Stimulated activated CD8-positive, alpha-beta memory T cell treated with anti-CD3 and anti-CD28 coated beads, Interleukin-2, amount 100 ng/mL, for 1 hour (primary cell): ENCODE measurements around the gene TMEM253.

Source experiments
- DNase-seq, 2 donors: peaks; one replicate each; pipeline ENCODE4 v3.0.0-alpha.2; 2020; ENCODE audit warnings: low read depth in 2 of 2

The TMEM253 gene

GRCh38 chr14:21071225-21072030 lies 29.4 kb upstream of the TMEM253 start:
- no peak for DNase-seq

- no peak for DNase-seq
These were observed 28.8 kb upstream of the TMEM253 start for GRCh38 chr14:21072031-21072473.

DNA sequence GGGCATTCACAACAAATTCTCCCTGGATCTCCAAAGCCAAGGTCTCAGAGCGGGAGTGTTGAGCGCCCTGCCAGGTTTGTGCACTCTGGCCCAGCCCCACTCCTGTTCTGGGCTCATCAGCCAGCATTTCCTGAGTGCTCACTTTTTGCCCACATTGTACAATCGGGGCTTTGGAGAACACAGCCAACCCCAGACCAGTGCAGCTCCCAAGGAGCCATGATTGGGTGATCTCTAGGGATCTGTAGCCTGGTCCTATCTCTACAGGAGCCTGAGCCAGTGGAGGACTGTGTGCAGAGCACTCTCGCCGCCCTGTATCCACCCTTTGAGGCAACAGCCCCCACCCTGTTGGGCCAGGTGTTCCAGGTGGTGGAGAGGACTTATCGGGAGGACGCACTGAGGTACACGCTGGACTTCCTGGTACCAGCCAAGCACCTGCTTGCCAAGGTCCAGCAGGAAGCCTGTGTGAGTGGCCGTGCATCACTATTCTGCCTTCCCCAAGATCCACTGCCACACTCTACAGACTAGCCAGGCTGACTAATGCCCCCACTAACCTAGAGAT lies 28.0 kb upstream of the TMEM253 start:
- no peak for DNase-seq

GRCh38 chr14:21073921-21074320 lies 26.9 kb upstream of the TMEM253 start:
- no peak for DNase-seq

DNA sequence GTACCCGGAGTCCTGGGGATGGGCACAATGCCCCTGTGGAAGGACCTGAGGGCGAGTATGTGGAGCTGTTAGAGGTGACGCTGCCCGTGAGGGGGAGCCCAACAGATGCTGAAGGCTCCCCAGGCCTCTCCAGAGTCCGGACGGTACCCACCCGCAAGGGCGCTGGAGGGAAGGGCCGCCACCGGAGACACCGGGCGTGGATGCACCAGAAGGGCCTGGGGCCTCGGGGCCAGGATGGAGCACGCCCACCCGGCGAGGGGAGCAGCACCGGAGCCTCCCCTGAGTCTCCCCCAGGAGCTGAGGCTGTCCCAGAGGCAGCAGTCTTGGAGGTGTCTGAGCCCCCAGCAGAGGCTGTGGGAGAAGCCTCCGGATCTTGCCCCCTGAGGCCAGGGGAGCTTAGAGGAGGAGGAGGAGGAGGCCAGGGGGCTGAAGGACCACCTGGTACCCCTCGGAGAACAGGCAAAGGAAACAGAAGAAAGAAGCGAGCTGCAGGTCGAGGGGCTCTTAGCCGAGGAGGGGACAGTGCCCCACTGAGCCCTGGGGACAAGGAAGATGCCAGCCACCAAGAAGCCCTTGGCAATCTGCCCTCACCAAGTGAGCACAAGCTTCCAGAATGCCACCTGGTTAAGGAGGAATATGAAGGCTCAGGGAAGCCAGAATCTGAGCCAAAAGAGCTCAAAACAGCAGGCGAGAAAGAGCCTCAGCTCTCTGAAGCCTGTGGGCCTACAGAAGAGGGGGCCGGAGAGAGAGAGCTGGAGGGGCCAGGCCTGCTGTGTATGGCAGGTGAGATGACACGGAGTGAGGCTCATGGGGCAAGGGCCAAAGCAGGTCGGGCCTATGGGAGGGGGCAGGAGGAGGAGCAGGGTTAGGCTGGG lies 26.2 kb upstream of the TMEM253 start:
- DNase-seq: no peak

DNA sequence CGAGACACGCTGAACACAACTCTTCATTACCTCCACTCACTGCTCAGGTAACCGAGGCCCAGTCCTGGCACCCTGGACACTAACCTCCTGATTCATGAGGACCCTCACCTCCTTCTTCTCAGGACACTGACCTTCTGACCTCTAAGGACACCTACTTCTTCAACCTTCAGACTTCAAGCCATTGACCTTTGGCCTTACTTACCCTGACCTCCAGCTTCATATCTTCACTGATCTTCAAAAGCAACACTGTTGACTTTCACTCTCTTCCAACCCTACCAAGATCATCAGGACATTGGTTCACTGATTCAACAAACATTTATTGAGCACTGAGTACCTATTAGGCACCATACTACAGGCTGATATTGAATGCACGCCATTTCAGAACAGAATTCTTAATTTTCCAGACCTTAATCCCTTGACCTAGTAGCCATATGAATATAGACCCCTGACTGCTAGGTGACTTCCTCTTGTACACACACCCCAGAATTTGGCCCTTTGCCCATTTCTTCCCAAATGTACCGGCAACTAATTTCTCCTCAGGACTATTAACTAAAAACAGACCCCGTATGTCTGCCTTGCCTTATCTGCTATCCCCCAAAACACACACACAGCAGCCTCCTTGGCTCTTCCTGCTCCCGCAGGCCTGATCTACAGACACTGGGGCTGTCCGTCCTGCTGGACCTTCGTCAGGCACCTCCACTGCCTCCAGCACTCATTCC lies 25.0 kb upstream of the TMEM253 start:
- DNase-seq: no peak

DNA sequence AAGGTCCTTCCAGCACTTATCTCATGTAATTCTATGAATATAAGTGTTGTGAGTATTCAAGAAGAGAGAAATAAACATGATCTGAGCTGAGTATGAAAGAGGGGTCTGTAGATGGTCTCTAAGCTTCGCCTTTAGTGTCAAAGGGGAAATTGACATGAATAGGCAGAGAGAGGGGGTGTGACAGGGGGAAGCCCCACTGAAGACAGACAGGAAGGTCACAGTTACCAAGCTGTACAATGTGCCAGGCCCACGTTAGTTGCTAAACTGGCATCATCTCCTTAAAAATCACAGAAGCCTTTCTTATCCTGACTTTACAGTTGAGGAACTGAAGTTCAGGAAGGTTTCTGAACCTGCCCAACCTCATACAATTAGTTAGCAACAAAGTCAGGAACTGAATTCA lies 23.2 kb upstream of the TMEM253 start:
- DNase-seq: no peak

DNA sequence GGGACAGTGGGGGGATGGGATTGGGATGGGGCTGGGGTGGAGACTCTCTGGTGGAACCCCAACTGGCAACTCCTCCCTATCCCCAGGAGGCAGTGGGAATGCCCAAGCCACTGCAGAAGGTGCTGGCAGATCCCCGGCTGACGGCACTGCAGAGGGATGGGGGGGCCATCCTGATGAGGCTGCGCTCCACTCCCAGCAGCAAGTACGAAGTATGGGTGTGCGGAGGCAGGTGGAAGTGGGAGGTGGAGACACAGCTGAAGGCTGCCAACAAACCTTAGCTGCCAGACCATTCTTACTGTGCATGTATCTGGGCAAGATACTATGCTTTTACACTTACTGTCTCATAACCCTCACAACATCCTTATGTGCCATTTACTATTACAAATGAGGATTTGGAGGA lies 22.6 kb upstream of the TMEM253 start:
- DNase-seq: no peak

DNA sequence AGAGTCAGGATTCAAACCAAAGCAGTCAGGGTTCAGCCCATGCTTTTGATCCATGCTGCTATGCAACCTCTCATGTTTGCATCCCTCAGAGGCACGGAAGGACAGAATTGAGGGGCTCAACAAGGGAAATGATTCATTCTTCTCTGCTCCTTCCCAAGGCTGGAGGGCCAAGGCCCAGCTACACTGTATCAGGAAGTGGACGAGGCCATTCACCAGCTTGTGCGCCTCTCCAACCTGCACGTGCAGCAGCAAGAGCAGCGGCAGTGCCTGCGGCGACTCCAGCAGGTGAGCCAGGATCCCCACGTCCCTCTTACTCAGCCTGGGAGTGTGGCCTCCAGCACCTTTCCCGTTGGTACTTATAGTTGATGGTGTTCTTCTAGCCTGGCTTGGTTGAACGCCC lies 22.1 kb upstream of the TMEM253 start:
- DNase-seq: no peak

DNA sequence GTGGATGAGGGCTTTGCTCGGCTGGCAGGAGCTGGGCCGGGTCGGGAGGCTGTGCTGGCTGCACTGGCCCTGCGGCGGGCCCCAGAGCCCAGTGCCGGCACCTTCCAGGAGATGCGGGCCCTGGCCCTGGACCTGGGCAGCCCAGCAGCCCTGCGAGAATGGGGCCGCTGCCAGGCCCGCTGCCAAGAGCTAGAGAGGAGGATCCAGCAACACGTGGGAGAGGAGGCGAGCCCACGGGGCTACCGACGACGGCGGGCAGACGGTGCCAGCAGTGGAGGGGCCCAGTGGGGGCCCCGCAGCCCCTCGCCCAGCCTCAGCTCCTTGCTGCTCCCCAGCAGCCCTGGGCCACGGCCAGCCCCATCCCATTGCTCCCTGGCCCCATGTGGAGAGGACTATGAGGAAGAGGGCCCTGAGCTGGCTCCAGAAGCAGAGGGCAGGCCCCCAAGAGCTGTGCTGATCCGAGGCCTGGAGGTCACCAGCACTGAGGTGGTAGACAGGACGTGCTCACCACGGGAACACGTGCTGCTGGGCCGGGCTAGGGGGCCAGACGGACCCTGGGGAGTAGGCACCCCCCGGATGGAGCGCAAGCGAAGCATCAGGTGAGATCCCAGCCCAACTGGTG lies 19.2 kb upstream of the TMEM253 start:
- no peak for DNase-seq

DNA sequence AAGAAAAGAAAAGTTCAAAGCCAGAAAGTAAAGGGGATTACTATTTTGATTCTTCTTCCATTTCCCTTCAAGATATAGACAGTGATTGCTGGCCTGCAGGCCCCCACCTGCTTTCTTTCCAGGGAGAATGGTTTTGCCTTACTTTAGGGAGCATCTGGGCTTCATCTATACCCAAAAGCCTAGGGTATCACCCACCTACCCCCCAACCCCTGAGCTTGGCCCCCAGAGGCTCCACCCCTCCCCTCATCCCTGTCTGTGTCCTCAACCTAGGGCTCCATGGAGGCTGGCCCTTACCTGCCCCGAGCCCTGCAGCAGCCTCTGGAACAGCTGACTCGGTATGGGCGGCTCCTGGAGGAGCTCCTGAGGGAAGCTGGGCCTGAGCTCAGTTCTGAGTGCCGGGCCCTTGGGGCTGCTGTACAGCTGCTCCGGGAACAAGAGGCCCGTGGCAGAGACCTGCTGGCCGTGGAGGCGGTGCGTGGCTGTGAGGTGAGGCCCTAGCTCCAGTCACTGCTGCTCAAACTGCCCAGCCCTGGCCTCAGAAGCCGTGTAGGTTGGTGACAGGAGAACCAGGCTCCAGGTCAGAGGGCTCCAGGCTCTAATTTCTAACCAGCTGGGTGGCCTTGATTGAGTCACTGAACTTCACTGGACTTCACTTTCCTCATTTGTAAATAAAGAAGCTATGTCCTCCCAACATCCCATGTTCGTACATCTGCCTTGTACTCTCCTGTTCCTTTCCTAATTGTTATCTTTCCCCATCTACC lies 17.1 kb upstream of the TMEM253 start:
- DNase-seq: no peak

GRCh38 chr14:21084396-21084795 lies 16.5 kb upstream of the TMEM253 start:
- DNase-seq: no peak

- DNase-seq: no peak
These were observed 15.6 kb upstream of the TMEM253 start for GRCh38 chr14:21084998-21085853.

DNA sequence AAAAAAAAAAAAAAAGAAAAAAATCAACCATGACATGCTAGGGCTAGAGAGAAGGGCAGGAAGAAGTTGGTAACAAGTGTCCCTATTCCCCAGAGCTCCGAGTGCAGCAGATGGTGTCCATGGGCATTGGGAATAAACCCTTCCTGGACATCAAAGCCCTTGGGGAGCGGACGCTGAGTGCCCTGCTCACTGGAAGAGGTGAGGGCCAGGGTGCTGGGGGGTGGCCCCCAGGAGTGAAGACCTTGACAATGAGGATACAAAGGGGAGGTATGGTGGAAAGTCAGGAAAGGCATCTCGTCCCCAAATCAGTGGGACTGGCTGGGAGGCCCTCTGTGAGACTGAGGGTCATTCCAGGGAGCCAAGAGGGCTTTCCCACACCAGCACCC lies 14.0 kb upstream of the TMEM253 start:
- DNase-seq: no peak

DNA sequence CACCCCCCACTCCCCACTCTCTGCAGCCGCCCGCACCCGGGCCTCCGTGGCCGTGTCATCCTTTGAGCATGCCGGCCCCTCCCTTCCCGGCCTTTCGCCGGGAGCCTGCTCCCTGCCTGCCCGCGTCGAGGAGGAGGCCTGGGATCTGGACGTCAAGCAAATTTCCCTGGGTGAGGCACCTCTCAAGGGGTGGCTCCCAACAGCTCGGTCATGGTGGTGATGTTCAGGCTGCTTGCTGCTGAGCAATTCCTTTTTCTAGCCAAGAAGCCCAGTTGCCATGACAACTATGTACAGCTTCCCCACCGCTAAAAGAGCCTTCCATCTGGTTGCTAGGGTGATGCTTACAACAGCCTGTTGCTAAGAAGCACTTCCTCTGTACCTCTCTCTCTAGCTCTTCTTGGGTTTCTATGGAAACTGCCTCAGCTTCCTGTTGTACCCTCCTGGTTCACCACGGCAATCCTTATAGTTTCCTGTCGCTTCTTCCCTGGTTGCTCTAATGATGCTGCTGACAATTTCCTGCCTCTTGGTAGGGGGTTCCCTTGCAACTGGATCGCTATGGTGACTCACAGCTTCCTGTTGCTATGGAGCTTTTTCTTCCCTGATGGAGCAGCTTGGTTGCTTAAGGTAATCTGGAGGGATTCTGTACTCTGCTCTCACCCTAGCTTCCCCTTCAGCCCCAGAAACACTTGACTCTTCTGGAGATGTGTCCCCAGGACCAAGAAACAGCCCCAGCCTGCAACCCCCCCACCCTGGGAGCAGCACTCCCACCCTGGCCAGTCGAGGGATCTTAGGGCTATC lies 13.4 kb upstream of the TMEM253 start:
- DNase-seq: peak; percentile 34 to 38

DNA sequence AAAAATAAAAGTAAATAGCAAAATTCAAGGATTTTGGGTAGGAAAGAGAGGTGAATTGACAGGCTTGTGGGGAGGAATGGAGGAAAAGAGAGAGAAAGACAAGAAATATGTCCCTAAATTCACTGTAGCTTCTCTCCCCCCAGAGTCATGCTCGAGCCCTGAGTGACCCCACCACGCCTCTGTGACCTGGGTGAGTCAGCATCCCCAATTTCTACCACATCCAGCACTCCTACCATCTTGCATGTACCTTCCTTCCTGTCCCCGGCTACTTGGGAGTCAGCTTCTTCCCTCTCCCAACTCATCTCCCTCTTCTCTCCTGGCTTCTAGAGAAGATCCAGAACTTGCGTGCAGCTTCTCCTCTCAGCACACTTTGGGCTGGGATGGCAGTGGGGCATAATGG lies 12.2 kb upstream of the TMEM253 start:
- no peak for DNase-seq

DNA sequence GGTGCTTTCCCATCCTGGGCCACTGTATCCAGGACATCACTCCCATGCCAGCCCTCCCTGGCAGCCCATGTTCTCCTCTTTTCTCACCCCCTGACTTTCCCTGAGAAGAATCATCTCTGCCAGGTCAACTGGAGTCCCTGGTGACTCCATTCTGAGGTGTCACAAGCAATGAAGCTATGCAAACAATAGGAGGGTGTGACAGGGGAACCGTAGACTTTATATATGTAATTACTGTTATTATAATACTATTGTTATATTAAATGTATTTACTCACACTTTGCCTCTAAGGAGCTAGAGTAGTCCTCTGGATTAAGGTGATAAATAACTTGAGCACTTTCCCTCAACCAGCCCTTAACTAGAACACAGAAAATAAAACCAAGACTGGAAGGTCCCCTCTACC lies 11.6 kb upstream of the TMEM253 start:
- DNase-seq: no peak

DNA sequence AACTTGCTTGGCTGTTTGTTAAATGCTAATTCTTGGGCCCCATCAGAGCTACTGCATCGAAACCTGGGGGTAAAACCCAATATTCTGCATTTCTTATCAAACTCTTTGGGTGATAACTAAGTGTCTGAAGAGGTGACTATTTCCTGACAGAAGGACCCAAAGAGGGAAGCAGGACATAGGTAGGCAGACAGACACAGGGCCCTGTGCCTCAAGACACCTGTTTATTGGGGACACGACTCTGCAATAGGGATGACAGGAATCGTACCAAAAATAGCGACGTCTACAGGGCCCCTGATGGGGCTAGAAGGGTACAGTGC lies 11.0 kb upstream of the TMEM253 start:
- DNase-seq: no peak
